ENCODE results near the gene LLGL2.

GRCh38 chr17:75503976-75504346 is 21.5 kb upstream of the LLGL2 start:
- TF ChIP-seq CTCF (IDR thresholded peaks at IDR 0.05) = no peak
- no peak for TF ChIP-seq ZFX (IDR thresholded peaks at IDR 0.05; ENCODE audit: borderline replicate concordance)

Measured in 22Rv1 (cell line).